Measurements from ENCODE around the gene FNIP1. TPM values are rescaled to one million over a fixed set of nuclear protein-coding genes. Genes with fewer than 3 reads are reported as not detected.

FNIP1 gene
- total and polyA plus RNA-seq, 9 of the 15 experiments (the other 6 are each of a cell fraction or from before 2014, with no cell fraction given): 5.0 to 32.8 (median 18.4) TPM

- POLR2A ChIA-PET: interaction anchor here (0.6 to 1.6 kb wide), 4 partner anchors 11 to 78 kb away, joined by 3 to 4 read pairs (median 4); partner anchors contain the start of gene FNIP1
- DNase-seq (ENCODE audit: extremely low read depth in 1 of 4, low spot score in 3 of 4): no peak
- peaks cover 97% of the 10 kb centered on the region for H3K79me2 ChIP-seq (ENCODE audit: control insufficient read depth, insufficient read depth, low read length)
Measured at GRCh38 chr5:131786036-131786435, 10.8 kb downstream of the FNIP1 start.

More at GRCh38 chr5:131786036-131786435, 10.8 kb downstream of the FNIP1 start:
- no peak for ATAC-seq
- H3K4me1 ChIP-seq (replicated peaks in 1 of 2; ENCODE audit: control insufficient read depth in 2 of 2, insufficient read depth in 2 of 2, low read length in 2 of 2): peaks cover 14 to 21% of the 10 kb centered on the region in 2 experiments; a peak in 4 of 5 replicates
- no peaks in the 10 kb centered on the region for H3K9me3 ChIP-seq (replicated peaks; ENCODE audit: control insufficient read depth, insufficient read depth, low read depth, low read length)
- H3K9ac ChIP-seq (ENCODE audit: insufficient read depth in 1 of 2, low read depth in 2 of 2, low read length in 2 of 2): no peak overlapping the region
- in situ Hi-C loops (cut with MboI): no loop called here
- no peak overlapping the region for H3K27ac ChIP-seq (ENCODE audit: extremely low read depth, low read depth, low read length)
- 100% methylated on average over 1 of the region's 1 CpG for WGBS (ENCODE audit: insufficient coverage, low coverage, missing lambda C conversion rate)
- intact Hi-C loops (cut with micrococcal nuclease): no loop called here
- H3K4me2 ChIP-seq (ENCODE audit: insufficient read depth, low read length): no peak overlapping the region
- H3K4me3 ChIP-seq: no peak overlapping the region
- no peak overlapping the region for H2AFZ ChIP-seq (ENCODE audit: low read depth, low read length)
- H3K9me1 ChIP-seq (ENCODE audit: control insufficient read depth, insufficient read depth, low read length): peaks cover 4% of the 10 kb centered on the region
- TF ChIP-seq CLOCK (CRISPR knock-in tag; IDR thresholded peaks at IDR 0.05; ENCODE audit: borderline replicate concordance) (no peak), ZC3H11A (IDR thresholded peaks at IDR 0.05; ENCODE audit: low read depth, low read length) (no peak), CXXC5 (CRISPR knock-in tag; IDR thresholded peaks at IDR 0.05) (no peak), ZNF354B (CRISPR knock-in tag; IDR thresholded peaks at IDR 0.05) (no peak)
- H4K20me1 ChIP-seq (replicated peaks; ENCODE audit: control insufficient read depth, insufficient read depth, low read length): peaks cover 37% of the 10 kb centered on the region
- no peaks in the 10 kb centered on the region for H3K27me3 ChIP-seq (ENCODE audit: control insufficient read depth in 2 of 2, insufficient read depth in 2 of 2, low read length in 2 of 2)
- peak; percentile 11 for FAIRE-seq
- CTCF ChIA-PET (ENCODE audit: low intra/inter-chr PET ratio): no interaction called here
- H3K36me3 ChIP-seq (ENCODE audit: control insufficient read depth, insufficient read depth, low read length): peaks cover 18% of the 10 kb centered on the region; the same call in 1 of the 3 replicates
- BruUV-seq (replicated peaks): no TSS peak

All from K562 (cell line).